ENCODE results near the gene LRRC70. TPM values are rescaled to one million over a fixed set of nuclear protein-coding genes. Genes with fewer than 3 reads are reported as not detected.

Gene LRRC70
- total RNA-seq, 1 experiment from 2014 or later: 0.54 TPM

DNA sequence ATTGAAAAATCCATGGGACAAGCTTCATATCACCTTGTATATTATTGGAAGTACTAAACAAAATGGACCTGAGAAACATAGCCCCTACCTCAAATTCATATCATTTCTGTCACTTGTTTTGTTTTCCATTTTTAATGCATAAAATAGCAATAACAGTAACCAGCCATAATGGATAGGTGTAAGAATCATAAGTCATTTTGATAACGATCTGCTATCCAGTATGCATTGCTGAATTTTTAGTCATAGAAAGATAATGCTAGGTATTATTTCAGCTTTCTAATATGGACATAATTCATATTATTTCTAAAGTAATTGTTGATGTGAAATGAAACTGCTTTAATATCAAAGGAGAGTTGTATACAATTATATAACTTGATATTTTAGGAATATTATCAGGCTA lies 1.1 kb upstream of the LRRC70 start:
- intact Hi-C loops (cut with micrococcal nuclease): no loop called here
- peaks cover 13% of the 10 kb centered on the region for H3K36me3 Mint-ChIP-seq (ENCODE audit: insufficient read depth, unreplicated experiment)
- CTCF ChIA-PET: interaction anchor here (1.1 kb wide), 2 partner anchors 9 to 12 kb away, joined by 4 read pairs; no protein-coding TSS in a partner anchor

DNA sequence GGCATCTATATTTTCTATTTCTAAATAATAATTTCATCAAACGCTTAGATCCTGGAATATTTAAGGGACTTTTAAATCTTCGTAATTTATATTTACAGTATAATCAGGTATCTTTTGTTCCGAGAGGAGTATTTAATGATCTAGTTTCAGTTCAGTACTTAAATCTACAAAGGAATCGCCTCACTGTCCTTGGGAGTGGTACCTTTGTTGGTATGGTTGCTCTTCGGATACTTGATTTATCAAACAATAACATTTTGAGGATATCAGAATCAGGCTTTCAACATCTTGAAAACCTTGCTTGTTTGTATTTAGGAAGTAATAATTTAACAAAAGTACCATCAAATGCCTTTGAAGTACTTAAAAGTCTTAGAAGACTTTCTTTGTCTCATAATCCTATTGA lies 1.1 kb downstream of the LRRC70 start:
- ChIA-PET POLR2A (no interaction called here), CTCF (interaction anchor here (1.0 kb wide), 1 partner anchor 29 kb away, joined by 3 read pairs; no protein-coding TSS in a partner anchor)
- no peak for DNase-seq (ENCODE audit: unreplicated experiment)
- Mint-ChIP-seq H3K27me3 (ENCODE audit: insufficient read depth, unreplicated experiment) (no peaks in the 10 kb centered on the region), H3K4me3 (ENCODE audit: unreplicated experiment) (no peak overlapping the region), H3K36me3 (ENCODE audit: insufficient read depth, unreplicated experiment) (peaks cover 13% of the 10 kb centered on the region), H3K27ac (ENCODE audit: low read depth, unreplicated experiment) (no peak overlapping the region), H3K4me1 (ENCODE audit: insufficient read depth, unreplicated experiment) (peaks cover 10% of the 10 kb centered on the region), H3K9me3 (ENCODE audit: unreplicated experiment) (no peaks in the 10 kb centered on the region)
- intact Hi-C loops (cut with micrococcal nuclease): no loop called here
- TF ChIP-seq, protein P1, sequence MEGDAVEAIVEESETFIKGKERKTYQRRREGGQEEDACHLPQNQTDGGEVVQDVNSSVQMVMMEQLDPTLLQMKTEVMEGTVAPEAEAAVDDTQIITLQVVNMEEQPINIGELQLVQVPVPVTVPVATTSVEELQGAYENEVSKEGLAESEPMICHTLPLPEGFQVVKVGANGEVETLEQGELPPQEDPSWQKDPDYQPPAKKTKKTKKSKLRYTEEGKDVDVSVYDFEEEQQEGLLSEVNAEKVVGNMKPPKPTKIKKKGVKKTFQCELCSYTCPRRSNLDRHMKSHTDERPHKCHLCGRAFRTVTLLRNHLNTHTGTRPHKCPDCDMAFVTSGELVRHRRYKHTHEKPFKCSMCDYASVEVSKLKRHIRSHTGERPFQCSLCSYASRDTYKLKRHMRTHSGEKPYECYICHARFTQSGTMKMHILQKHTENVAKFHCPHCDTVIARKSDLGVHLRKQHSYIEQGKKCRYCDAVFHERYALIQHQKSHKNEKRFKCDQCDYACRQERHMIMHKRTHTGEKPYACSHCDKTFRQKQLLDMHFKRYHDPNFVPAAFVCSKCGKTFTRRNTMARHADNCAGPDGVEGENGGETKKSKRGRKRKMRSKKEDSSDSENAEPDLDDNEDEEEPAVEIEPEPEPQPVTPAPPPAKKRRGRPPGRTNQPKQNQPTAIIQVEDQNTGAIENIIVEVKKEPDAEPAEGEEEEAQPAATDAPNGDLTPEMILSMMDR (IDR thresholded peaks at IDR 0.05; ENCODE audit: unreplicated experiment): no peak
- BruUV-seq (replicated peaks): no TSS peak

More for the DNA sequence above, 1.1 kb upstream of the LRRC70 start:
- peaks cover 10% of the 10 kb centered on the region for H3K4me1 Mint-ChIP-seq (ENCODE audit: insufficient read depth, unreplicated experiment)
- H3K9me3 Mint-ChIP-seq (ENCODE audit: unreplicated experiment): no peaks in the 10 kb centered on the region
- POLR2A ChIA-PET: interaction anchor here (0.7 kb wide), 1 partner anchor 9 kb away, joined by 3 read pairs; no protein-coding TSS in a partner anchor
- no peak overlapping the region for H3K27ac Mint-ChIP-seq (ENCODE audit: low read depth, unreplicated experiment)
- DNase-seq (ENCODE audit: unreplicated experiment): no peak
- BruUV-seq (replicated peaks): no TSS peak
- H3K27me3 Mint-ChIP-seq (ENCODE audit: insufficient read depth, unreplicated experiment): no peaks in the 10 kb centered on the region
- TF ChIP-seq, protein P1 (IDR thresholded peaks at IDR 0.05; ENCODE audit: unreplicated experiment): no peak
- H3K4me3 Mint-ChIP-seq (ENCODE audit: unreplicated experiment): no peak overlapping the region

DNA sequence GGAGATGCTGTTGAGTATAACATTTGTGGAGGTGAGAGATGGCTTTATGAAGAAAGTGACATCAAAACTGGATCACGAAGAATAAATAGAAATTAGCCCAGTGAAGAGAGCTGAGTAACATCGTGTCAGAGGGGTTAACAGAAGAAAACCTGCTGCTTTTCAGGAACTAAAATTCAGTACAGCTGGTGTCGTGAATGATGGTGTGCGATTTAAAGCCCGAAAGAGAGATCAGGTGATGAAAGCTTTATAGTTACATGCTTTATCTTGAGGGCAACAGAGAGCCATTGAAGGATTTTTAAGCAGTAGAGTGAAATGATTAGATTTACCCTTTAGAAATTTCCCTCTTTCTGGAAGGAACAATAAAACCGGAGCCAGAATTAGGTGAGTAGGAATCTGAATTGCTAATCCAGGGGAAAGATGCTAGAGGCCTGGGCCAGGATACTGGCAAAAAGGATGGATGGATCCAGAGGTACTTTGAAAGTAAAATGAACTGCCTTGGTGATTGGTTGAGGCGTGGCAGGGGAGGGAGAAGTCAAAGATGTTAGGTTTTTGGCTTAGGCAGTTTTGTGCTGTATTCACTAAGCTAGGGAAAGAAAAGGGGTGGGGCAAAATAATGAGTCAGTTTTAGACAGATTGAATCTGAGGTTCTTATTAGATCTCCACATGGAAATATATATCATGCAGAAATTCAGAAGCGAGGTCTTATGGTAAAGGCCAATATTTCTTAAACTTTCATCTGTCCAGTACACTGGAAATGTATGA lies 3.4 kb downstream of the LRRC70 start:
- Mint-ChIP-seq H3K9me3 (ENCODE audit: unreplicated experiment) (no peaks in the 10 kb centered on the region), H3K36me3 (ENCODE audit: insufficient read depth, unreplicated experiment) (peaks cover 6% of the 10 kb centered on the region), H3K4me1 (ENCODE audit: insufficient read depth, unreplicated experiment) (peaks cover 16% of the 10 kb centered on the region), H3K27ac (ENCODE audit: low read depth, unreplicated experiment) (no peak overlapping the region), H3K4me3 (ENCODE audit: unreplicated experiment) (no peak overlapping the region), H3K27me3 (ENCODE audit: insufficient read depth, unreplicated experiment) (no peaks in the 10 kb centered on the region)
- TF ChIP-seq, protein P1 (IDR thresholded peaks at IDR 0.05; ENCODE audit: unreplicated experiment): no peak
- ChIA-PET POLR2A (no interaction called here), CTCF (interaction anchor here (0.8 to 1.1 kb wide), 5 partner anchors 17 to 386 kb away, joined by 3 to 5 read pairs (median 3); no protein-coding TSS in a partner anchor)
- no TSS peak for BruUV-seq (replicated peaks)
- intact Hi-C loops (cut with micrococcal nuclease): no loop called here
- DNase-seq (ENCODE audit: unreplicated experiment): peak; percentile 18

DNA sequence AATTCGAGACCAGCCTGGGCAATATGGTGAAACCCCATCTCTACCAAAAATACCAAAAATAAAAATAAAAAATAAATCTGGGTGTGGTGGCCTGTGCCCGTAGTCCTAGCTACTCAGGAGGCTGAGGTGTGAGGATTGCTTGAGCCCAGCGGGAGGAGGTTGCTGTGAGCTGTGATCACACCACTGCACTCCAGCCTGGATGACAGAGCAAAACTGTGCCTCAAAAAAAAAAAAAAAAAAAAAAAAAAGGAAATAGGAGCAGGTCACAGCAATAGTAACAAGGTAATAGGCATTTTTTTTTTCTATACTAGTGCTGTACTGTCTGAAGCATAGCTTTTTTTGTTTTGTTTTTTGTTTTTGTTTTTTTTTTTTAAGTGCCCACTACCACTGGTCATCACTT lies 5.8 kb downstream of the LRRC70 start:
- ChIA-PET CTCF (interaction anchor here (0.5 to 0.7 kb wide), 3 partner anchors 29 to 938 kb away, joined by 3 read pairs; no protein-coding TSS in a partner anchor), POLR2A (no interaction called here)
- TF ChIP-seq, protein P1 (IDR thresholded peaks at IDR 0.05; ENCODE audit: unreplicated experiment): no peak
- no peak overlapping the region for H3K4me3 Mint-ChIP-seq (ENCODE audit: unreplicated experiment)
- peaks cover 6% of the 10 kb centered on the region for H3K36me3 Mint-ChIP-seq (ENCODE audit: insufficient read depth, unreplicated experiment)
- no peaks in the 10 kb centered on the region for H3K9me3 Mint-ChIP-seq (ENCODE audit: unreplicated experiment)
- no peaks in the 10 kb centered on the region for H3K27me3 Mint-ChIP-seq (ENCODE audit: insufficient read depth, unreplicated experiment)
- DNase-seq (ENCODE audit: unreplicated experiment): no peak
- peaks cover 16% of the 10 kb centered on the region for H3K4me1 Mint-ChIP-seq (ENCODE audit: insufficient read depth, unreplicated experiment)
- H3K27ac Mint-ChIP-seq (ENCODE audit: low read depth, unreplicated experiment): no peak overlapping the region
- intact Hi-C loops (cut with micrococcal nuclease): no loop called here
- no TSS peak for BruUV-seq (replicated peaks)

Measured in MCF 10A (cell line).